CD14-positive monocyte (primary cell): ENCODE measurements around the gene CDK16. TPM values are rescaled to one million over a fixed set of nuclear protein-coding genes. Genes with fewer than 3 reads are reported as not detected.
A peak's percentile ranks its signal among the peaks of the same experiment; 100 is the strongest.

Experiments used
- DNase-seq, 3 donors: peaks; one replicate each; pipeline ENCODE4 v3.0.0-alpha.2; 2011 to 2022
- H2AFZ ChIP-seq: 2 replicates; pipeline ENCODE4 v1.6.0; 2012; ENCODE audit warnings: mild to moderate bottlenecking, low read depth, low read length, inconsistent platforms; ENCODE audit not compliant: insufficient read depth, poor library complexity, severe bottlenecking
- H3K27ac ChIP-seq, 2 donors: 1 replicate in 1 of 2; 2 replicates in 1 of 2; pipeline ENCODE4 v1.5.1; 2012 to 2013; ENCODE audit warnings: low read length in 2 of 2, control low read depth in 1 of 2, inconsistent platforms in 1 of 2, low read depth in 1 of 2, mild to moderate bottlenecking in 1 of 2
- H3K27me3 ChIP-seq, 2 donors: one replicate each; pipeline versions ENCODE4 v1.6.0 to v1.6.1; 2011 to 2013; ENCODE audit warnings: low read length in 2 of 2; ENCODE audit not compliant: control insufficient read depth in 2 of 2, insufficient read depth in 2 of 2
- H3K36me3 ChIP-seq, 2 donors: replicated peaks in 1 of 2; 1 replicate in 1 of 2; 2 replicates in 1 of 2; pipeline versions ENCODE4 v1.5.1 to v1.6.1; 2012 to 2013; ENCODE audit warnings: low read length in 2 of 2, control low read depth in 1 of 2, inconsistent platforms in 1 of 2, mild to moderate bottlenecking in 1 of 2; ENCODE audit not compliant: insufficient read depth in 2 of 2, control insufficient read depth in 1 of 2
- H3K4me1 ChIP-seq, 2 donors: 1 replicate in 1 of 2; 2 replicates in 1 of 2; pipeline versions ENCODE4 v1.5.1 to v1.6.1; 2012 to 2013; ENCODE audit warnings: low read length in 2 of 2, control low read depth in 1 of 2, inconsistent platforms in 1 of 2, mild to moderate bottlenecking in 1 of 2, moderate library complexity in 1 of 2; ENCODE audit not compliant: insufficient read depth in 2 of 2, control insufficient read depth in 1 of 2
- H3K4me2 ChIP-seq: replicated peaks from 2 replicates; pipeline ENCODE3; 2012; ENCODE audit warnings: low read length, moderate library complexity, mild to moderate bottlenecking; ENCODE audit not compliant: poor library complexity, severe bottlenecking; ENCODE audit errors: extremely low read depth
- H3K4me3 ChIP-seq, 3 experiments: fragments of 200-600 bp in 1 of 3; sonication (generic) in 1 of 3; replicated peaks in 1 of 3; 1 replicate in 2 of 3; 2 replicates in 1 of 3; pipeline ENCODE4 v1.5.1; 2011 to 2013; ENCODE audit warnings: low read length in 3 of 3, mild to moderate bottlenecking in 3 of 3, control low read depth in 2 of 3, low read depth in 2 of 3, inconsistent platforms in 1 of 3, moderate library complexity in 1 of 3
- H3K79me2 ChIP-seq: 2 replicates; pipeline ENCODE4 v1.6.0; 2012; ENCODE audit warnings: mild to moderate bottlenecking, control low read depth, inconsistent platforms, low read length, moderate library complexity; ENCODE audit not compliant: insufficient read depth
- H3K9ac ChIP-seq: 2 replicates; pipeline ENCODE4 v1.6.0; 2017; ENCODE audit warnings: low read length, mild to moderate bottlenecking; ENCODE audit not compliant: insufficient read depth, poor library complexity, severe bottlenecking
- H3K9me3 ChIP-seq, 2 donors: replicated peaks in 1 of 2; 1 replicate in 1 of 2; 2 replicates in 1 of 2; pipeline versions ENCODE4 v1.5.1 to v1.6.1; 2012 to 2013; ENCODE audit warnings: low read length in 2 of 2, control low read depth in 1 of 2; ENCODE audit not compliant: control insufficient read depth in 1 of 2, insufficient read depth in 1 of 2
- H4K20me1 ChIP-seq: 2 replicates; pipeline ENCODE4 v1.6.0; 2012; ENCODE audit warnings: mild to moderate bottlenecking, low read length, control low read depth, moderate library complexity; ENCODE audit not compliant: insufficient read depth
- H3K27ac Mint-ChIP-seq, 7 donors: one replicate each; pipeline ENCODE4 v1.8.0; 2020; ENCODE audit warnings: mild to moderate bottlenecking in 7 of 7, mixed read lengths in 7 of 7, moderate library complexity in 6 of 7, inconsistent platforms in 2 of 7
- H3K27me3 Mint-ChIP-seq, 3 donors: one replicate each; pipeline ENCODE4 v1.8.0; 2021 to 2022; ENCODE audit warnings: low read depth in 3 of 3, mild to moderate bottlenecking in 3 of 3, mixed read lengths in 3 of 3, moderate library complexity in 3 of 3, inconsistent platforms in 1 of 3
- H3K36me3 Mint-ChIP-seq, 2 donors: one replicate each; pipeline ENCODE4 v1.8.0; 2020; ENCODE audit warnings: mixed read lengths in 2 of 2, inconsistent platforms in 1 of 2, mild to moderate bottlenecking in 1 of 2
- H3K4me1 Mint-ChIP-seq: one replicate; pipeline ENCODE4 v1.8.0; 2020; ENCODE audit warnings: mild to moderate bottlenecking, mixed read lengths
- H3K4me3 Mint-ChIP-seq, 2 donors: one replicate each; pipeline ENCODE4 v1.8.0; 2020; ENCODE audit warnings: mild to moderate bottlenecking in 2 of 2, mixed read lengths in 2 of 2, moderate library complexity in 1 of 2
- H3K9me3 Mint-ChIP-seq, 7 donors: one replicate each; pipeline ENCODE4 v1.8.0; 2020 to 2022; ENCODE audit warnings: mixed read lengths in 7 of 7, mild to moderate bottlenecking in 6 of 7, moderate library complexity in 6 of 7, inconsistent platforms in 2 of 7
- CTCF ChIP-seq: fragments of 200-600 bp; IDR thresholded peaks from one replicate; pipeline ENCODE4 v1.8.0; 2022; ENCODE audit warnings: antibody characterized with exemption, mild to moderate bottlenecking
- WGBS: methylation state at CpG from one replicate; pipeline ENCODE4 v1.1.5; 2013; ENCODE audit warnings: missing lambda C conversion rate; ENCODE audit not compliant: insufficient coverage; 5-methylcytosine and 5-hydroxymethylcytosine counted together
- intact Hi-C, 2 donors: fragments of 100-400 bp; cut with micrococcal nuclease; formaldehyde crosslinking; loops; one replicate each; pipeline versions ENCODE4 v1.15.0 to v1.15.1; 2023
- polyA plus RNA-seq, 3 donors: library from polyadenylated mRNA; depleted of rRNA in 1 of 3; unstranded in 2 of 3; stranded (reverse) in 1 of 3; fragments of 300-500 nt in 2 of 3; fragments of >200 nt in 1 of 3; fragmentation: Illumina TruSeq in 2 of 3; gene quantifications; 1 replicate in 2 of 3; 2 replicates in 1 of 3; pipeline ENCODE4 v1.2.3, GENCODE V29; 2012 to 2021

Gene CDK16
- polyA plus RNA-seq, 3 donors = 7.3 to 97.4 (median 14.1) TPM

- no peaks in the 10 kb centered on the region for H3K9me3 ChIP-seq
- peaks cover 0 to 8% (median 0%) of the 10 kb centered on the region in 7 donors for H3K9me3 Mint-ChIP-seq
- no peaks in the 10 kb centered on the region for H3K4me1 ChIP-seq
- no peak for DNase-seq
- no peak overlapping the region for H3K4me3 Mint-ChIP-seq
- peaks cover 14 to 40% of the 10 kb centered on the region in 2 donors for H3K36me3 ChIP-seq
- intact Hi-C loops = no loop called here
- no peak overlapping the region for H3K27ac Mint-ChIP-seq
- no peaks in the 10 kb centered on the region for H3K4me1 Mint-ChIP-seq
- H2AFZ ChIP-seq = no peak overlapping the region
- H4K20me1 ChIP-seq = no peaks in the 10 kb centered on the region
- H3K27me3 Mint-ChIP-seq = peaks cover 0 to 63% (median 0%) of the 10 kb centered on the region in 3 donors
- no peak overlapping the region for H3K4me2 ChIP-seq
- TF ChIP-seq CTCF = no peak
- H3K27me3 ChIP-seq = no peaks in the 10 kb centered on the region
- H3K36me3 Mint-ChIP-seq = peaks cover 26 to 43% of the 10 kb centered on the region in 2 donors
- no peaks in the 10 kb centered on the region for H3K79me2 ChIP-seq
- WGBS = 96% methylated on average over 5 of the region's 16 CpGs
- H3K4me3 ChIP-seq = no peak overlapping the region
- H3K27ac ChIP-seq = no peak overlapping the region
- H3K9ac ChIP-seq = no peak overlapping the region
These were observed 26.2 kb downstream of the CDK16 start for GRCh38 chrX:47244676-47245075.

- H3K9me3 ChIP-seq = no peaks in the 10 kb centered on the region
- H3K27me3 Mint-ChIP-seq = peaks cover 0 to 61% (median 0%) of the 10 kb centered on the region in 3 donors
- no CpG with 5 or more reads among the region's 10 CpGs for WGBS
- H3K9me3 Mint-ChIP-seq = peaks cover 0 to 8% (median 0%) of the 10 kb centered on the region in 7 donors
- no peaks in the 10 kb centered on the region for H3K79me2 ChIP-seq
- no peak overlapping the region for H2AFZ ChIP-seq
- H3K4me3 ChIP-seq = no peak overlapping the region
- no peaks in the 10 kb centered on the region for H4K20me1 ChIP-seq
- intact Hi-C loops = no loop called here
- no peak overlapping the region for H3K4me2 ChIP-seq
- no peak for TF ChIP-seq CTCF
- H3K4me1 ChIP-seq = no peaks in the 10 kb centered on the region
- H3K36me3 Mint-ChIP-seq = peaks cover 26 to 43% of the 10 kb centered on the region in 2 donors
- no peak overlapping the region for H3K4me3 Mint-ChIP-seq
- H3K27me3 ChIP-seq = no peaks in the 10 kb centered on the region
- no peaks in the 10 kb centered on the region for H3K4me1 Mint-ChIP-seq
- no peak for DNase-seq
- H3K9ac ChIP-seq = no peak overlapping the region
- H3K27ac Mint-ChIP-seq = peak overlapping the region in 1 of 7 donors; percentile 35
- peaks cover 14 to 39% of the 10 kb centered on the region in 2 donors for H3K36me3 ChIP-seq
- no peak overlapping the region for H3K27ac ChIP-seq
These were observed 26.7 kb downstream of the CDK16 start for GRCh38 chrX:47245156-47245555.
